Subcutaneous adipose tissue (tissue), 4 donors: ENCODE data around the gene ADAT2. TPM values are rescaled to one million over a fixed set of nuclear protein-coding genes. Genes with fewer than 3 reads are reported as not detected.

Experiments used
- total RNA-seq, 4 donors: library from RNA; depleted of rRNA; stranded (reverse); fragments of >200 nt; gene quantifications; one replicate each; pipeline ENCODE4 v1.1.0, GENCODE V29; 2016
- TF ChIP-seq, protein P1 (sequence below): fragments of 450-650 bp; IDR thresholded peaks from one replicate; pipeline ENCODE4 v1.5.1; 2016; ENCODE audit warnings: low read depth, mild to moderate bottlenecking, control low read depth, antibody characterized with exemption, moderate library complexity

The ADAT2 gene
- total RNA-seq, 4 donors from 2014 or later, result 2.8 to 5.7 (median 4.8) TPM

DNA sequence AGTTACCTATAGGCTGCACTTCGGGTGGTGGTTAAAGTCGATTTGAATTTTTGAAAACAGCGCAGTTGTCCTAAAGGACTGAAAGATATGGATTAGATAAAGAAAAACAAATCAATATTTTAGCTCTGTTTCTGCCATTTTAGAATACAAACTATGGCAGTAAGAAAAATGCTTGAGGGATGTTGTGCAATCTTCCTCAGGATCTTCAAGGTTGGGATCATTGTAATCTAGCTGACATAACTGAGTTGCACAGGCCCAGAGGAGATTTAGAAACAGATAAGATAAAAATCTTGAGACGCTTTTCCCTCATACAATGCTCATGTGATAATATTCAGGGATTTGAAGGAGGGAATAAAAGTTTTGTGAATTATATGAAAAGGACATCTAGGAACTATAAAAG is 1.0 kb upstream of the ADAT2 start:
- TF ChIP-seq, protein P1, sequence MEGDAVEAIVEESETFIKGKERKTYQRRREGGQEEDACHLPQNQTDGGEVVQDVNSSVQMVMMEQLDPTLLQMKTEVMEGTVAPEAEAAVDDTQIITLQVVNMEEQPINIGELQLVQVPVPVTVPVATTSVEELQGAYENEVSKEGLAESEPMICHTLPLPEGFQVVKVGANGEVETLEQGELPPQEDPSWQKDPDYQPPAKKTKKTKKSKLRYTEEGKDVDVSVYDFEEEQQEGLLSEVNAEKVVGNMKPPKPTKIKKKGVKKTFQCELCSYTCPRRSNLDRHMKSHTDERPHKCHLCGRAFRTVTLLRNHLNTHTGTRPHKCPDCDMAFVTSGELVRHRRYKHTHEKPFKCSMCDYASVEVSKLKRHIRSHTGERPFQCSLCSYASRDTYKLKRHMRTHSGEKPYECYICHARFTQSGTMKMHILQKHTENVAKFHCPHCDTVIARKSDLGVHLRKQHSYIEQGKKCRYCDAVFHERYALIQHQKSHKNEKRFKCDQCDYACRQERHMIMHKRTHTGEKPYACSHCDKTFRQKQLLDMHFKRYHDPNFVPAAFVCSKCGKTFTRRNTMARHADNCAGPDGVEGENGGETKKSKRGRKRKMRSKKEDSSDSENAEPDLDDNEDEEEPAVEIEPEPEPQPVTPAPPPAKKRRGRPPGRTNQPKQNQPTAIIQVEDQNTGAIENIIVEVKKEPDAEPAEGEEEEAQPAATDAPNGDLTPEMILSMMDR, result no peak

DNA sequence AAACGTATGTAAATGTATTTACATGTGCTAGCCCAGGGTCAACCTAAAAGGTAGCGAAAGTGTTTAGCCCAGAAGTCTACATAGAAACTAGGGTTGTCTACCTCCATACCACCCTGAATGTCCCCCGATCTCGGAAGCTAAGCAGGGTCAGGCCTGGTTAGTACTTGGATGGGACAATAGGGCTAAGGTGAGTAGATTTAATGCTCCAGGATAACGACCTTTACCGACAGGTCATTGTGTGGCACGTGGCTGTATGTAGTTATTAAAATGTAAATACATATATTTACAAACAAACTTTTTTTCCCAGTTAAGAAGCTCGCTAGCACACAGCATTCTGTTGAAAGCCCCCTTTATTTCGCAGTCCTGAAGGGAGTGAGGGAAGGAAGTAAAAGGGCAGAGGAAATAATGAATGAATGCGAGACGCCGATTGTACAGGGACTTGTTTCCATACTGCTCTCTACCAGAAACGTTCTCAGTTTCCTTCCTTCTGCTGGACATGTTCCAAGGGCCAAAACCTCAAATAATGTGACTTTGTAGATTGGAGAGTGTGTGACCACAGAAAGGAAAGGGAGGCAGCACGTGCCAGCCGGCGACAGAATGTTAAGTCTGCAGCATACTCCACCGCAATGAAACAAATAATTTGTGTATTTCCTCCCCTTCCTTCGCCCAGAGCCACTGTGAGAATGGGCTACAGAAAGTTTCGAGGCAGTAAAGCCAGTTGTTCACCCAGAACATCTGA is 612 bp downstream of the ADAT2 start:
- TF ChIP-seq, protein P1, result no peak

DNA sequence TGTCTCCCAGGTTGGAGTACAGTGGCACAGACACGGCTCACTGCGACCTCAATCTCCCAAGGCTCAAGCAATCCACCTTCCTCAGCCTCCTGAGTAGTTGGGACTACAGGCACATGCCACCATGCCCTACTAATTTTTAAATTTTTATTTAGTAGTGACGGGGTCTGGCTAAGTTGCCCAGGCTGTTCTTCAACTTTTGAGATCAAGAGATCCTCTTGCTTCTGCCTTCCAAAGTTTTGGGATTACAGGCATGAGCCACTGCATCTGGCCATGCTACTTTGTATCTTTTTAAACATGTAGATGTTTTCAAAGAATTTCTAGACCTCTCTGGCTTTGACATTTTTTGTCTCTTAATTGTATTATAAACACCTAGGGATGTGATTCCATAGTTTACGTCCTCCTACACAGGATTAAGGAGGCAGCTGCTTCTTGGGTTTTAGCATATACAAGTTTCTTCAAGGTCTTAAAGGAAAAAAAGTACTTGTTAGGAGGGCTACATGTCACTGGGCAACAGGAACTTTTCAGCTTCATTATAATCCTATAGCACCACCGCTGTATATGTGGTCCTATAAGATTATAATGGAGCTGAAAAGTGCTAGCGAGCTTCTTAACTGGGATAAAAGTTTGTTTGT is 1.3 kb downstream of the ADAT2 start:
- TF ChIP-seq, protein P1, result no peak

DNA sequence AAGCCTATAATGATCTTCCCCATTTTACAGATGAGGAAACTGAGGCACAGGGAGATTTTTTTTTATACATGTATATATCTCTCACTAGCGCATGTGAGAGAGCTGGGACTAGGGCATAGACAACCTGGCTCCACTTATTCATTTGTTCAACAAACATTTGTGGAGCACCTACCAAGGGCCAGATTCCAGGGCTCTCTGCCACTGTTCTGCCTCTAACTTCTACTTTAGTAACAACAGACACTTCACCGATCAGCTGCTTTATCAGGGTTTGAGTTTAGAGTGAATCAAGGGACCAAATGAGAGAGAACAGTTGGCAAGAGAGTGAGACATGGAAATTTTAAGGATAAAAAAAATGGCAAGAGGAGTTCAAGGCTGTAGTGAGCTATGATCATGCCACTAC is 7.4 kb downstream of the ADAT2 start:
- TF ChIP-seq, protein P1, result no peak

GRCh38 chr6:143441680-143442545 is 8.6 kb downstream of the ADAT2 start:
- TF ChIP-seq, protein P1, result no peak

DNA sequence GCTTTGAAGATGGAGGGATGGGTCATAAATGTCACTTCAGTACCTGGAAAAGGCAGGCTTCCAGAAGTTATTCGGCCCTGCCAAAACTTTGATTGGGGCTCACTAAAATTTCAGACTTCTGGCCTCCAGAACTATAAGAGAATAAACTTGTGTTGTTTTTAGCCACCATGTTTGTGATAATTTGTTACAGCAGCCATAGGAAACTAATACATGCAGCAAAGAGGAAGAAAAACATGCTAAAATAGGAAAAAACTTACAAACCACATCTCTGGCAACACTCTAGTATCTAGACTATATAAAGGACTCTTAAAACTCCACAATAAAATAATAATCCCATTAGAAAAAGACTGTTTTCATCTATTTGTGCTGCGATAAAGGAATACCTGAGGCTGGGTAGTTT is 9.5 kb downstream of the ADAT2 start:
- TF ChIP-seq, protein P1, result no peak

GRCh38 chr6:143432588-143432987 is 17.9 kb downstream of the ADAT2 start:
- TF ChIP-seq, protein P1, result no peak
